ENCODE results near the gene C2CD3. TPM values are rescaled to one million over a fixed set of nuclear protein-coding genes. Genes with fewer than 3 reads are reported as not detected.
"Not testable (repeated sequence)": the region's sequence is repeated elsewhere in the genome, so short reads cannot be mapped to it uniquely, and the experiment has no call there.

Gene C2CD3
- total and polyA plus RNA-seq, 4 donors, result 18.7 to 23.4 (median 22.4) TPM

DNA sequence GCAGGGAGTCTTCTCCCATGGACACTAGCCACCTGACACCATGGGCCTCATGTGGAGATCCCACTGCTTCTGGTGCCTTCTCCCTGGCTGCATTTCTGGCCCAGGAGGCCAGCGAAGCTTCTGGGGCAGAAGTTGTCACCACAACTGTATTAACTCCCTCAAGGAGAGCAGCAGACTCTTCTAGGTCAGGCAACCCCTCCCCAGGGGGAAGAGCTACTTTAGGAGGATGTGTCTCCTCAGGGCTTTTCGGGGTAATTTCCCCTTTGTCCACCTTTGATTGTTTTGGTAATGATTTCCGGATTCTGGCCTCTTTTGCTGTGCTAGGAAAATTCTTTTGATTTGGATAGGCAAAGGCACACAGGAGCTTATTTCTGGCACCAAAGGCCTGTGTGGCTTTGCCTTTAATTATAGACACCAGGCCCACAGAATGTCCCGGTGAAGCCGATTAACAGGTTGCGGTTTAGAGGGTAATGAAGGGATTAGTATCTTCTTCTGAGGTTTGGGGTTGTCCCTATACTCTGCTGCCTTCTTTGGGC is 179.3 kb downstream of the C2CD3 start:
- no peak overlapping the region for H3K27ac ChIP-seq (ENCODE audit: low read depth, low read length)
- H3K27me3 ChIP-seq (ENCODE audit: control insufficient read depth, insufficient read depth, low read length), result no peaks in the 10 kb centered on the region
- no peaks in the 10 kb centered on the region for H3K36me3 ChIP-seq (ENCODE audit: control insufficient read depth, insufficient read depth, low read length)
- H3K9me3 ChIP-seq (ENCODE audit: control insufficient read depth, insufficient read depth, low read length), result no peaks in the 10 kb centered on the region
- H3K4me1 ChIP-seq (ENCODE audit: control insufficient read depth, insufficient read depth, low read length), result no peaks in the 10 kb centered on the region
- H3K4me3 ChIP-seq (ENCODE audit: low read depth, low read length), result no peak overlapping the region
- no peak for DNase-seq (ENCODE audit: low read depth in 4 of 6, low spot score in 6 of 6)
- 74% methylated on average over 4 of the region's 6 CpGs for WGBS (ENCODE audit: insufficient coverage)

DNA sequence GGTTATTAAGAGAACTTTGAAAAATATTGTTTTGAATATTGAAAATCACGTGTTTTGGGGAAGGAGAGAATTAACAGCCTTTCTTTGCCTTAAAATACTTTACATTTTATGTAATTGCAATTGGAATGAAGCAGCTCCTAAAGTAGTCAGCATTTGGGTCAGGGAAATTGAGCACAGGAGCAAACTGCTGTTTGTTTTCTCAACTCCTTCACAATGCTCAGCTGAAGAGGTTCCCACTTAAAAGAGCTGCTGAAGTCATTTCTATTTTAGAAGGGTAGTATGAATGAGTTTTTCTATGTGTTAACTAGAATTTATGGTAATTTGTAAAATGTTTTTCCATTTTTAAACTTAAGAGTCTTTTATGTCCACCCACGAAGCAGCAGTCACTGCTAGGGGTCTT is 180.1 kb downstream of the C2CD3 start:
- Histone ChIP-seq H3K9me3 (ENCODE audit: control insufficient read depth, insufficient read depth, low read length) (no peaks in the 10 kb centered on the region), H3K27ac (ENCODE audit: low read depth, low read length) (no peak overlapping the region), H3K36me3 (ENCODE audit: control insufficient read depth, insufficient read depth, low read length) (no peaks in the 10 kb centered on the region), H3K4me3 (ENCODE audit: low read depth, low read length) (no peak overlapping the region), H3K27me3 (ENCODE audit: control insufficient read depth, insufficient read depth, low read length) (no peaks in the 10 kb centered on the region), H3K4me1 (ENCODE audit: control insufficient read depth, insufficient read depth, low read length) (no peaks in the 10 kb centered on the region)
- WGBS (ENCODE audit: insufficient coverage), result 100% methylated on average over 1 of the region's 2 CpGs
- no peak for DNase-seq (ENCODE audit: low read depth in 4 of 6, low spot score in 6 of 6)

DNA sequence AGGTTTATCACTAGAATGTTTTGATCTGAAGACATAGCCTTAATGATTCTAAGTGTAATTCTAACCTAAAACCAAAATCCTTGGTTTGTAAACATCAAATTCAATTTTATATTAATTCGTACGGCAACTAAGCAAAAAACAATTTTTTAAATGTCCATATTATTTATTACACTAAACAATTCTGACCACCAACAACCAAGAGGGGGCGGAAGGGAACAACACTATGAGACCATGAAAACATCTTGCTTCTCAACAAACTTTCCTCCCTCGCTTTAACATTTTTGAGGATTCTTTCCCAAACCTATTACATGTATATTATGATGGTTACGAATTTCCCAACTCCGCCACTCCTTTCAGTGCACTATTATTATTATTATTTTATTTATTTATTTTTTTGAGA is 181.6 kb downstream of the C2CD3 start:
- H3K27ac ChIP-seq (ENCODE audit: low read depth, low read length), result no peak overlapping the region
- H3K4me1 ChIP-seq (ENCODE audit: control insufficient read depth, insufficient read depth, low read length), result peaks cover under 1% of the 10 kb centered on the region
- no peaks in the 10 kb centered on the region for H3K36me3 ChIP-seq (ENCODE audit: control insufficient read depth, insufficient read depth, low read length)
- no peaks in the 10 kb centered on the region for H3K27me3 ChIP-seq (ENCODE audit: control insufficient read depth, insufficient read depth, low read length)
- H3K4me3 ChIP-seq (ENCODE audit: low read depth, low read length), result no peak overlapping the region
- WGBS (ENCODE audit: insufficient coverage), result no CpG with 5 or more reads among the region's 6 CpGs
- no peaks in the 10 kb centered on the region for H3K9me3 ChIP-seq (ENCODE audit: control insufficient read depth, insufficient read depth, low read length)
- DNase-seq (ENCODE audit: low read depth in 4 of 6, low spot score in 6 of 6), result no peak

DNA sequence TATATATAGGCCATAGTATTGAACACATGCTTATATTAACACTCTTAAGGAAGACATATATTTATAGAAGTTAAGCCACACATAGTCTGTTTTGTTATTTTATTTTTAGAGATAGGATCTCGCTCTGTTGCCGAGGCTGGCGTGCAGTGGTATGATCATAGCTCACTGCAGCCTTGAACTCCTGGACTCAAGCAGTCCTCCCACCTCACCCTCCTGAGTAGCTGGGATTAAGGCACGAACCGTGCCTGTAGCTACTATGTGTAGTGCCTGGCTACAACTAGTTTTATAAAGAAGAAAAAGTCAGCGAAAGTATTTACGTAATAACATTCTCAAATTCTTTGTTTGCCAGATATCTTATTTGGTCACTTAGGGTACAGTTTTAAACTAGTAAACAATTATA is 182.6 kb downstream of the C2CD3 start:
- Histone ChIP-seq H3K4me3 (ENCODE audit: low read depth, low read length) (no peak overlapping the region), H3K4me1 (ENCODE audit: control insufficient read depth, insufficient read depth, low read length) (peaks cover 10% of the 10 kb centered on the region), H3K9me3 (ENCODE audit: control insufficient read depth, insufficient read depth, low read length) (no peaks in the 10 kb centered on the region), H3K27ac (ENCODE audit: low read depth, low read length) (no peak overlapping the region), H3K27me3 (ENCODE audit: control insufficient read depth, insufficient read depth, low read length) (no peaks in the 10 kb centered on the region), H3K36me3 (ENCODE audit: control insufficient read depth, insufficient read depth, low read length) (no peaks in the 10 kb centered on the region)
- DNase-seq (ENCODE audit: low read depth in 4 of 6, low spot score in 6 of 6), result no peak
- WGBS (ENCODE audit: insufficient coverage), result no CpG with 5 or more reads among the region's 7 CpGs

DNA sequence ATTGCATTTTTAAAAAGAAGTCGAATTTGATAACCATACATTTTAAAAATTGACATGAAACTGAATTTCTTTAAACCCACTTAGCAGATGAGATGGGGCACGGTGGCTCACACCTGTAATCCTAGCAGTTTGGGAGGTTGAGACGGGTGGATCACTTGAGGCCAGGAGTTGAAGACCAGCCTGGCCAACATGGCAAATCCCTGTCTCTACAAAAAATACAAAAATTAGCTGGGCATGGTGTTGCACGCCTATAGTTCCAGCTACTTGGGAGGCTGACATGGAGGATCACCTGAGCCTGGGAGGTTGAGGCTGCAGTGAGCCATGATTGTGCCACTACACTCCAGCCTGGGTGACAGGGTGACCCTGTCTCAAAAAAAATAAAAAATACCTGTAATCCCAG is 185.1 kb downstream of the C2CD3 start:
- not testable (repeated sequence) for H3K9me3 ChIP-seq (ENCODE audit: control insufficient read depth, insufficient read depth, low read length); H3K36me3 ChIP-seq (ENCODE audit: control insufficient read depth, insufficient read depth, low read length); H3K4me3 ChIP-seq (ENCODE audit: low read depth, low read length); DNase-seq (ENCODE audit: low read depth in 4 of 6, low spot score in 6 of 6); H3K27me3 ChIP-seq (ENCODE audit: control insufficient read depth, insufficient read depth, low read length); H3K27ac ChIP-seq (ENCODE audit: low read depth, low read length)
- H3K4me1 ChIP-seq (ENCODE audit: control insufficient read depth, insufficient read depth, low read length), result peaks cover 29% of the 10 kb centered on the region
- WGBS (ENCODE audit: insufficient coverage), result 90% methylated on average over 1 of the region's 4 CpGs

DNA sequence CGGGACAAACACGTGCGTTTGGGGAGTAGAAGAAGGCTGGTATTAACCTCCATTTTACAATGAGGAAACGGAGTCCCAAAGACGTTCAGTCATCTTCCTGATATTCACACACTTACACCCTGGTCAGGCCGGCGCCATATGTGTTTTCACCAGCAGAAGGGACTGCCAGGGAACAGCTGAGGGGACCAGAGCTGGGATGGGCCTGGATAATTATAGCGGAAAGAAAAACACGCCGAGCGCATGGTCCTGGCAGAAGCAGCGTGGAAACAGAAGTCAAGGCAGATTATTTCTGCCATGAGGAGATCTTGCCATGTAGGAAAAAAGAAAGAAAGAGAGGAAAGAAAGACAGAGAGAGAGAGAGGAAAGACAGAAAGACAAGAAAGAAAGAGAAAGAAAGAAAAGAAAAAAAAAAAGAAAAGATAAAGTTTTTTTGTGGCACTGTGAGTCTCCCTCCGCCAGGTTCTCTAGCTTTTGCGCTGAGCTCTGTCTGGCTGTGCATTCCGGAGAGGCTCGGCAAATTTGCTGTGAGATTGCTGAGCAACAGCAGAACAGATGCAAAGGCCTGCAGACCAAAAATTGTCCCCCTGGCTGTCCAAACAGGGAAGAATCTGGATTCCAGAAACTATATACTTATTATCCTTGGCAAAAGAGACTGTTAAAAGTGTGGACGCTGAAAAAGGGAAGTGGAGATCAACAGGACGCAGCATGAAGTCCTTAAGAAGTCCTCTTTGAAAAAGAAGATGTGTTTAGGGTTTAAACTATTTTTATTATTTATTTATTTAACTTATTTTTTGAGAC is 186.9 kb downstream of the C2CD3 start:
- peaks cover 32% of the 10 kb centered on the region for H3K4me1 ChIP-seq (ENCODE audit: control insufficient read depth, insufficient read depth, low read length)
- H3K4me3 ChIP-seq (ENCODE audit: low read depth, low read length), result peak overlapping the region; percentile 92
- DNase-seq (ENCODE audit: low read depth in 4 of 6, low spot score in 6 of 6), result peak in 1 of 6 donors; percentile 64
- H3K36me3 ChIP-seq (ENCODE audit: control insufficient read depth, insufficient read depth, low read length), result peaks cover 3% of the 10 kb centered on the region
- no peaks in the 10 kb centered on the region for H3K9me3 ChIP-seq (ENCODE audit: control insufficient read depth, insufficient read depth, low read length)
- H3K27me3 ChIP-seq (ENCODE audit: control insufficient read depth, insufficient read depth, low read length), result no peaks in the 10 kb centered on the region
- H3K27ac ChIP-seq (ENCODE audit: low read depth, low read length), result peak overlapping the region; percentile 95
- 34% methylated on average over 10 of the region's 18 CpGs for WGBS (ENCODE audit: insufficient coverage)

DNA sequence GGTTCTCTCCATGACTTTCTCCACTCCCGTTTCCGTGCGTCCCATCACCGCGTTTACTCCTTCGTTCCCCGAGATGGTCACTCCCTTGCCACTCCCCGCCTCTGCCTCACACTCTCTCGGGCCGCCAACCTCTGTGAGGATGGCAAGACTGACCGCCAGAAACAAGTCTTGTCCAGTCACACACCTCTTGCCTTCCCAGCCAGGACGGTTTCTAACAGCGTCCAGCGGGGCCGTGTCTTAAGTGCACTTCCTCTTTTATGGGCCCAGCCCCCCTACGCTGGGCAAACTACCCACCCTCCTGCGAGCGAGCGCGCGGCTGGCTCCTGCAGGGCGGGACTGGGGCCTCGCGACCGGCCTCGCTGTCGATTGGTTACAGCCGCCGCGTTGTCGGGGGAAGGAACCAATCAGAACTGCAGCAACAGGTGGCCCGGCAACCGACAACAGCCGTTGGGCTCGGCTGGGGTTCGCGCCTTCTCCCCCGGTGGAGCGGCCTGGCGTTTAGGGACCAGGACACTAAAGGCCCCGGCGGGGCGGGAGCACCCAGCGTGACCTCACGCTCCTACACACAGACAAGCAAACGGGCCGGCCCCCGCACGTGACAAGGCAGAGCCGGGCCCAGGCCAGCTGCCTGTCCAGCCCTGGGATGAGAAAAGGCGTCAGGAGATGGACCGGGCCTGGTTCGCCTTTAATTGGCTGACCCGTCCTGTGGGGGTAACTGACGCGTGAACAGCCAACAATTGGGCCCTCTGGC is 187.6 kb downstream of the C2CD3 start:
- H3K9me3 ChIP-seq (ENCODE audit: control insufficient read depth, insufficient read depth, low read length), result no peaks in the 10 kb centered on the region
- DNase-seq (ENCODE audit: low read depth in 4 of 6, low spot score in 6 of 6), result peak; percentile 72 to 96 (median 84)
- H3K4me1 ChIP-seq (ENCODE audit: control insufficient read depth, insufficient read depth, low read length), result peaks cover 32% of the 10 kb centered on the region
- H3K4me3 ChIP-seq (ENCODE audit: low read depth, low read length), result peak overlapping the region; percentile 92
- H3K27me3 ChIP-seq (ENCODE audit: control insufficient read depth, insufficient read depth, low read length), result no peaks in the 10 kb centered on the region
- WGBS (ENCODE audit: insufficient coverage), result under 1% methylated on average over 56 of the region's 56 CpGs
- peaks cover 4% of the 10 kb centered on the region for H3K36me3 ChIP-seq (ENCODE audit: control insufficient read depth, insufficient read depth, low read length)
- H3K27ac ChIP-seq (ENCODE audit: low read depth, low read length), result peak overlapping the region; percentile 95

DNA sequence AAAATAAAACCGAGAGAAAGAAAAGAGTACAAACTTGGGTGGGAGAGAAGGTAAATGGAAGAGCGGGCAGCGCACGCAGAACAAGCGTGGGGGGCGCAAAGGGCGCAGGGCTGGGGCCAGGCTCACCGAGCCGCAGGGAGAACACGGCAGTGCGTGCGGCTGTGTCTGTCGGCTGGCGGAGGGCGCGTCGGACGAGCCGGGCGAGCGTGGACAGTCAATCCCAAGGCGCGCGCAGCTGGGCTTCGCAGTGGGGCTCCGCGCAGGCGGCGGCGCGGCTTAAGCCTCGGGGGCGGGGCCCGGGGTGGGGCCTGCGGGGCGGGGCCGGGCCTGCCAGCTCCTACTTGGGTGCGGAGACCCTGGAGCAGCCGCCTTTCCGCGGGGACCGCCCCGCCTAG is 188.2 kb downstream of the C2CD3 start, which contains the start of gene UCP2:
Gene UCP2, minus strand, starts transcription at position 249 of the 395 bp plus-strand sequence. CDS start 4,465 bp downstream, outside the sequence.
- no peaks in the 10 kb centered on the region for H3K27me3 ChIP-seq (ENCODE audit: control insufficient read depth, insufficient read depth, low read length)
- peak within 1 kb of the TSS; percentile 92 for H3K4me3 ChIP-seq (ENCODE audit: low read depth, low read length)
- under 1% methylated on average over 42 of the region's 43 CpGs for whole genome bisulfite sequencing (ENCODE audit: insufficient coverage)
- peaks cover 32% of the 10 kb centered on the region for H3K4me1 ChIP-seq (ENCODE audit: control insufficient read depth, insufficient read depth, low read length)
- no peaks in the 10 kb centered on the region for H3K9me3 ChIP-seq (ENCODE audit: control insufficient read depth, insufficient read depth, low read length)
- H3K27ac ChIP-seq (ENCODE audit: low read depth, low read length), result peak within 1 kb of the TSS; percentile 95
- H3K36me3 ChIP-seq (ENCODE audit: control insufficient read depth, insufficient read depth, low read length), result peaks cover 10% of the 10 kb centered on the region
- DNase-seq (ENCODE audit: low read depth in 4 of 6, low spot score in 6 of 6), result peak in 5 of 6 donors; percentile 23 to 86 (median 52)

DNA sequence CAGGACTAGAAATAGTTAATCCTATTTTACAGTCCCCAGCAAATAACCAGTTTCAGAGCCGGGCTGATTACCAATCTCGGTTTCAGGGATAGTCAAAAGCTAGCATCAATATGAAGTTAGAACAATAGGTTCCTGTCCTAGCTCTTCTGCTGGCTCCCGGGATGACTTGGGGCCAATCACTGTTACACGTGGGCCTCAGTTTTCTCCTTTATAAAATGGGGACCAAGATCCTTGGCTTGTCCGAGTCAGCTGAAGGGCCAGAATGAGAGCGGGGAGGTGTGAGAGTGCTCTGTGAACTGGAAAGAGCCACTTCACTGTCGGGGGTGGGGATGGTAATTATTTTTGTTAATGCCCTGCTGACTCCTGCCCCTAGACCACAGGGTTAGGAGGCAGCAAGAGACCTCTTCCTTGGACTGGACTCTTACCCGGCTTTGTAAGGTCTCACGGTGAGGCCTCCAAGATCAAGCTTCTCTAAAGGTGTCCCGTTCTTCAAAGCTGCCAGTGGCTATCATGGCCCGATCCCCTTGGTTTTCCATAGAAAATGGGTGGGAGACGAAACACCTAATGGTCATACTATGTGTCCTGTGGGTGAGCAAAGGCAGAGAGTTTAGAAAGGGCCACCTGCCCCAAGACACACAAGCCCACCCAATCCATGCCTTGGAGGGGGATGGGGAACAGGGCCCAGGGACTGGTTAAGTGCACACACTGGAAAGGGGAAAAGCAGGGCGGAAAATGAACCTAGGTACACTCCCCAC is 189.6 kb downstream of the C2CD3 start:
- 76% methylated on average over 7 of the region's 13 CpGs for WGBS (ENCODE audit: insufficient coverage)
- H3K27me3 ChIP-seq (ENCODE audit: control insufficient read depth, insufficient read depth, low read length), result no peaks in the 10 kb centered on the region
- peak overlapping the region; percentile 92 for H3K4me3 ChIP-seq (ENCODE audit: low read depth, low read length)
- no peak for DNase-seq (ENCODE audit: low read depth in 4 of 6, low spot score in 6 of 6)
- H3K27ac ChIP-seq (ENCODE audit: low read depth, low read length), result no peak overlapping the region
- H3K9me3 ChIP-seq (ENCODE audit: control insufficient read depth, insufficient read depth, low read length), result no peaks in the 10 kb centered on the region
- peaks cover 20% of the 10 kb centered on the region for H3K36me3 ChIP-seq (ENCODE audit: control insufficient read depth, insufficient read depth, low read length)
- H3K4me1 ChIP-seq (ENCODE audit: control insufficient read depth, insufficient read depth, low read length), result peaks cover 32% of the 10 kb centered on the region
